HG03039 (cell line): ENCODE measurements around the gene PCTP.

Source experiments
- ATAC-seq: cut with Tn5 transposase; IDR thresholded peaks from one replicate; pipeline ENCODE4 v1.9.1; 2021; ENCODE audit warnings: mild to moderate bottlenecking, moderate library complexity; ENCODE audit not compliant: unreplicated experiment

The PCTP gene

GRCh38 chr17:55750750-55751657, at the start of gene PCTP:
Gene PCTP, plus strand, starts transcription at chr17:55751051. Its CDS starts 53 bp downstream, at chr17:55751104.
- ATAC-seq, result peak; percentile 99

- ATAC-seq, result no peak
These were observed 48.7 kb upstream of the PCTP start for GRCh38 chr17:55702150-55702549.

GRCh38 chr17:55704401-55704800, 46.5 kb upstream of the PCTP start:
- no peak for ATAC-seq

- no peak for ATAC-seq
These were observed 45.0 kb upstream of the PCTP start for GRCh38 chr17:55705847-55706246.

GRCh38 chr17:55706808-55707773, 43.8 kb upstream of the PCTP start:
- no peak for ATAC-seq

GRCh38 chr17:55708175-55708974, 42.5 kb upstream of the PCTP start:
- ATAC-seq, result no peak

GRCh38 chr17:55709440-55709839, 41.4 kb upstream of the PCTP start:
- ATAC-seq, result no peak

- no peak for ATAC-seq
These were observed 40.9 kb upstream of the PCTP start for GRCh38 chr17:55709984-55710383.

- ATAC-seq, result no peak
These were observed 40.4 kb upstream of the PCTP start for GRCh38 chr17:55710410-55710809.

GRCh38 chr17:55710829-55711496, 39.9 kb upstream of the PCTP start:
- no peak for ATAC-seq

- ATAC-seq, result no peak
These were observed 33.4 kb upstream of the PCTP start for GRCh38 chr17:55717432-55717831.

GRCh38 chr17:55717898-55718735, 32.7 kb upstream of the PCTP start:
- no peak for ATAC-seq

- ATAC-seq, result no peak
These were observed 29.7 kb upstream of the PCTP start for GRCh38 chr17:55720919-55721836.

GRCh38 chr17:55722016-55722736, 28.7 kb upstream of the PCTP start:
- no peak for ATAC-seq

GRCh38 chr17:55722742-55723487, 27.9 kb upstream of the PCTP start, which contains the start of gene TMEM100:
Gene TMEM100, minus strand, starts transcription at chr17:55722864. Its CDS starts 1,794 bp downstream, at chr17:55721070.
- ATAC-seq, result no peak

GRCh38 chr17:55723488-55723848, 27.4 kb upstream of the PCTP start:
- ATAC-seq, result no peak

- ATAC-seq, result no peak
These were observed 24.4 kb upstream of the PCTP start for GRCh38 chr17:55726440-55726839.
